Mucosa of descending colon (tissue), 3 donors: ENCODE results near the gene SRD5A1. TPM values are rescaled to one million over a fixed set of nuclear protein-coding genes. Genes with fewer than 3 reads are reported as not detected.

Experiments
- ATAC-seq: fragments of 200-7000 bp; cut with Tn5 transposase; one replicate; pipeline ENCODE4 v1.9.1; 2020; ENCODE audit warnings: mild to moderate bottlenecking, moderate library complexity
- DNase-seq, 3 donors: peaks; one replicate each; pipeline ENCODE4 v3.0.0-alpha.2; 2020
- H3K36me3 ChIP-seq: fragments of 200-600 bp; one replicate; pipeline ENCODE4 v1.8.0; 2021; ENCODE audit warnings: low read depth, mild to moderate bottlenecking
- H3K4me1 ChIP-seq: fragments of 200-600 bp; one replicate; pipeline ENCODE4 v1.8.0; 2021; ENCODE audit warnings: low read depth, mild to moderate bottlenecking
- H3K4me3 ChIP-seq: fragments of 200-600 bp; one replicate; pipeline ENCODE4 v1.8.0; 2021; ENCODE audit warnings: mild to moderate bottlenecking
- H3K9me3 ChIP-seq: fragments of 200-600 bp; one replicate; pipeline ENCODE4 v1.8.0; 2021; ENCODE audit warnings: mild to moderate bottlenecking
- CTCF ChIP-seq: fragments of 200-600 bp; IDR thresholded peaks from one replicate; pipeline ENCODE4 v1.8.0; 2022; ENCODE audit warnings: antibody characterized with exemption, mild to moderate bottlenecking
- intact Hi-C, 2 donors: fragments of 100-400 bp; cut with DNase I in 1 of 2; cut with micrococcal nuclease in 1 of 2; formaldehyde crosslinking; loops; one replicate each; pipeline versions ENCODE4 v1.11.0 to v1.11.1; 2022; cut with DNase I, micrococcal nuclease
- total RNA-seq, 3 donors: library from RNA; stranded (reverse); fragmentation: NEBNext Ultra II Directional in 2 of 3; extraction: Animal tissue kit (Norgen Biotek cat#: 25700) in 2 of 3; gene quantifications; one replicate each; pipeline versions ENCODE4 v1.2.1 to v1.2.4, GENCODE V29; 2021 to 2023
- donor health status: DM: no; HTN: no; CAD: no; lungs with moderate emphysema.
- donor health status: DM: no; HTN: no; CAD: no.
- donor health status: DM: no; HTN: yes; CAD: no.

The SRD5A1 gene
- total RNA-seq, 3 donors from 2014 or later, result 12.7 to 16.2 (median 14.3) TPM

DNA sequence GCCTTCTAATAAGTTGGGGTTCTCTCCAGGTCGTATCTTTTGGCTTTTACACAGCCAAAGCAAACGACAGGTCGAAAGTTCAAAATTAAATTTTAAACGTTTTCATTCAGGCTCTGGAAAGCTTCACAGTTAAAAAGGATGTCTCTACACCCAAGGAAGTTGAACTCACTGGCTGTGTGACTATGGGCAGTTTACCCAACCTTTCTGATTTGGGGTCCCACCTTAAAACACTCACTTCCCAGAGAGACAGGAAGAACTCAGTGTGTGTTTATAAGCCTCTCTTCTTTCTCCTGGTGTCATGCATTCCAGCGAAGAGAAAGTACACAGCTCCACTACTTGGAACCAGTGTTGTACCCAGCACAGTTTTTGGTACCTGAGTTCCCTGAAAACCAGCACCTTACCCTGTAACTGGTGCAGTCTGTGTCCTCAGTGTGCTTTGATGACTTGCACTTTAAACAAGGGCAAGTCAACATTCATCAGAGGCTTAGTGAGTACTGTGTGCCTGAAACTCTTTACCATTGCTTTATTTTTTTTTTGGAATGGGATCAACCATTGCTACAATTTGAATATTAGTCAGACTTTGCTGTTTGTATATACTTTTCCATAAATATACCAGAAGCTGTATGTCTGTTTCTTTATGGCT, 1.7 kb downstream of the SRD5A1 start:
- Histone ChIP-seq H3K4me3 (no peak overlapping the region), H3K9me3 (no peaks in the 10 kb centered on the region), H3K36me3 (no peaks in the 10 kb centered on the region), H3K4me1 (peaks cover 11% of the 10 kb centered on the region)
- intact Hi-C loops, result loop anchor here in 1 of 2 donors (10.0 kb wide), 1 partner anchor 110 kb away; no protein-coding TSS in a partner anchor
- no peak for DNase-seq
- ATAC-seq, result no peak
- no peak for TF ChIP-seq CTCF

- no peaks in the 10 kb centered on the region for H3K36me3 ChIP-seq
- no peak for TF ChIP-seq CTCF
- intact Hi-C loops, result loop anchor here in 1 of 2 donors (10.0 kb wide), 1 partner anchor 109 kb away; no protein-coding TSS in a partner anchor
- no peak overlapping the region for H3K4me3 ChIP-seq
- H3K4me1 ChIP-seq, result peaks cover 9% of the 10 kb centered on the region
- DNase-seq, result no peak
- H3K9me3 ChIP-seq, result no peaks in the 10 kb centered on the region
- ATAC-seq, result no peak
These were observed 3.1 kb downstream of the SRD5A1 start for GRCh38 chr5:6636293-6636692.

GRCh38 chr5:6637022-6637421, 3.8 kb downstream of the SRD5A1 start:
- peaks cover 2% of the 10 kb centered on the region for H3K4me1 ChIP-seq
- H3K9me3 ChIP-seq, result no peaks in the 10 kb centered on the region
- intact Hi-C loops, result loop anchor here in 1 of 2 donors (10.0 kb wide), 1 partner anchor 108 kb away; no protein-coding TSS in a partner anchor
- TF ChIP-seq CTCF, result no peak
- no peak overlapping the region for H3K4me3 ChIP-seq
- DNase-seq (no peak), ATAC-seq (no peak)
- H3K36me3 ChIP-seq, result no peaks in the 10 kb centered on the region

DNA sequence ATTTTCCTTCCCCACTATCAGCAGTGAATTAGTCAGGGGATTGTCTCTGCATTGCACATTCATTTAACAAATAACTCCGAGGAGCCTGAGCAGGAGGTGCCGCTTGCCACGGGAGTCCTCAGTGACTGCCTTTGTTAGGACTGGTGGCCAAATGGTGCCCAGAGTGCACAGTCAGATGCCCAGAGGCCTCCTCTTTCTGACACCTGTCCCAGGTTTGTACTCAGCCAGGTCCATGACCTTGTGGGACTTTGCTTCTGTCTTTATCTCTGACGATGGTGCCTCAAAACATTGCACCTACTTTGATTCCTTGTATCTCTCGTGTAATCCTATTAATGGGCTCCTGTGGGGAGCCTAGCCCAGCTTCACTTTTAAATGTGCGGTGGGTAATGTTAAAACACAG, 4.3 kb downstream of the SRD5A1 start:
- no peak overlapping the region for H3K4me3 ChIP-seq
- intact Hi-C loops, result loop anchor here in 1 of 2 donors (10.0 kb wide), 1 partner anchor 107 kb away; no protein-coding TSS in a partner anchor
- H3K9me3 ChIP-seq, result no peaks in the 10 kb centered on the region
- ATAC-seq (no peak), DNase-seq (no peak)
- no peaks in the 10 kb centered on the region for H3K4me1 ChIP-seq
- TF ChIP-seq CTCF, result no peak
- no peaks in the 10 kb centered on the region for H3K36me3 ChIP-seq

DNA sequence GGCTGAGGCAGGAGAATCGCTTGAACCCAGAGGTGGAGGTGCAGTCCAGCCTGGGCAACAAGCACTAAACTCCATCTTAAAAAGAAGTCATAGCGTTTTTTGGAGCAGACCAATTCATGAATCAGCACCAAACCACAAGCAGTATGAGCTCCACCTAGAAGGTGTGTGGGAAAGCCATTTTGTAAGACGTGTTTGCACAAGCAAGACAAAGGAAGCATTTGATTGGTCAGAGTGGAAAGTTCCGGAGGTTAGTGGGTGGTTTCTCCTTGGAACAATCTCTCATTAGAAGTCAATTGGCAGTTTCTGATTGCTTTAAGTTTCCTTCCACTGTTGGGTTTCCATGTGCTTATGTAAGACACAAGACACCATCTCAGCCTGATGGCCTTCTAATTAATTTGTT, 5.0 kb downstream of the SRD5A1 start:
- H3K36me3 ChIP-seq, result no peaks in the 10 kb centered on the region
- TF ChIP-seq CTCF, result no peak
- no peak overlapping the region for H3K4me3 ChIP-seq
- ATAC-seq, result no peak
- intact Hi-C loops, result loop anchor here in 1 of 2 donors (10.0 kb wide), 1 partner anchor 107 kb away; no protein-coding TSS in a partner anchor
- H3K4me1 ChIP-seq, result no peaks in the 10 kb centered on the region
- DNase-seq, result no peak
- no peaks in the 10 kb centered on the region for H3K9me3 ChIP-seq
